Inferior parietal cortex (tissue), 1 donor: Measurements from ENCODE around the gene IL1RAPL1.
"Not testable (repeated sequence)": the region's sequence is repeated elsewhere in the genome, so short reads cannot be mapped to it uniquely, and the experiment has no call there.

Source experiments
- DNase-seq: peaks from one replicate; pipeline ENCODE4 v3.0.0-alpha.2; 2016; ENCODE audit errors: extremely low spot score

Gene IL1RAPL1

GRCh38 chrX:29110041-29110440 lies 522.8 kb downstream of the IL1RAPL1 start:
- DNase-seq: no peak

GRCh38 chrX:29113221-29113620 lies 526.0 kb downstream of the IL1RAPL1 start:
- DNase-seq: no peak

GRCh38 chrX:29122817-29123216 lies 535.6 kb downstream of the IL1RAPL1 start:
- not testable (repeated sequence) for DNase-seq

- DNase-seq: no peak
These were observed 543.7 kb downstream of the IL1RAPL1 start for GRCh38 chrX:29130905-29131304.

GRCh38 chrX:29136904-29137303 lies 549.7 kb downstream of the IL1RAPL1 start:
- no peak for DNase-seq

GRCh38 chrX:29138003-29138402 lies 550.8 kb downstream of the IL1RAPL1 start:
- DNase-seq: no peak

- DNase-seq: no peak
These were observed 556.1 kb downstream of the IL1RAPL1 start for GRCh38 chrX:29143356-29143755.

GRCh38 chrX:29143756-29144155 lies 556.5 kb downstream of the IL1RAPL1 start:
- DNase-seq: no peak

GRCh38 chrX:29145316-29145715 lies 558.1 kb downstream of the IL1RAPL1 start:
- no peak for DNase-seq

GRCh38 chrX:29148511-29148910 lies 561.3 kb downstream of the IL1RAPL1 start:
- no peak for DNase-seq

GRCh38 chrX:29155286-29155685 lies 568.0 kb downstream of the IL1RAPL1 start:
- DNase-seq: peak; percentile 16

- no peak for DNase-seq
These were observed 585.6 kb downstream of the IL1RAPL1 start for GRCh38 chrX:29172880-29173279.

- DNase-seq: no peak
These were observed 600.0 kb downstream of the IL1RAPL1 start for GRCh38 chrX:29187264-29187663.

- DNase-seq: no peak
These were observed 609.3 kb downstream of the IL1RAPL1 start for GRCh38 chrX:29196501-29196900.

- no peak for DNase-seq
These were observed 628.0 kb downstream of the IL1RAPL1 start for GRCh38 chrX:29215251-29215650.

GRCh38 chrX:29225670-29226069 lies 638.4 kb downstream of the IL1RAPL1 start:
- no peak for DNase-seq

- DNase-seq: no peak
These were observed 642.6 kb downstream of the IL1RAPL1 start for GRCh38 chrX:29229802-29230201.

- no peak for DNase-seq
These were observed 644.6 kb downstream of the IL1RAPL1 start for GRCh38 chrX:29231800-29232199.

- no peak for DNase-seq
These were observed 646.4 kb downstream of the IL1RAPL1 start for GRCh38 chrX:29233592-29234183.

GRCh38 chrX:29237972-29238371 lies 650.7 kb downstream of the IL1RAPL1 start:
- no peak for DNase-seq

- no peak for DNase-seq
These were observed 654.6 kb downstream of the IL1RAPL1 start for GRCh38 chrX:29241809-29242208.

- DNase-seq: no peak
These were observed 655.6 kb downstream of the IL1RAPL1 start for GRCh38 chrX:29242856-29243255.

- DNase-seq: no peak
These were observed 656.7 kb downstream of the IL1RAPL1 start for GRCh38 chrX:29243942-29244341.

- no peak for DNase-seq
These were observed 667.3 kb downstream of the IL1RAPL1 start for GRCh38 chrX:29254515-29254914.
